Measurements from ENCODE around the gene ABHD17A. TPM values are rescaled to one million over a fixed set of nuclear protein-coding genes. Genes with fewer than 3 reads are reported as not detected.

The ABHD17A gene
- polyA plus RNA-seq, 3 donors from 2014 or later, result 652 to 783 (median 741) TPM

DNA sequence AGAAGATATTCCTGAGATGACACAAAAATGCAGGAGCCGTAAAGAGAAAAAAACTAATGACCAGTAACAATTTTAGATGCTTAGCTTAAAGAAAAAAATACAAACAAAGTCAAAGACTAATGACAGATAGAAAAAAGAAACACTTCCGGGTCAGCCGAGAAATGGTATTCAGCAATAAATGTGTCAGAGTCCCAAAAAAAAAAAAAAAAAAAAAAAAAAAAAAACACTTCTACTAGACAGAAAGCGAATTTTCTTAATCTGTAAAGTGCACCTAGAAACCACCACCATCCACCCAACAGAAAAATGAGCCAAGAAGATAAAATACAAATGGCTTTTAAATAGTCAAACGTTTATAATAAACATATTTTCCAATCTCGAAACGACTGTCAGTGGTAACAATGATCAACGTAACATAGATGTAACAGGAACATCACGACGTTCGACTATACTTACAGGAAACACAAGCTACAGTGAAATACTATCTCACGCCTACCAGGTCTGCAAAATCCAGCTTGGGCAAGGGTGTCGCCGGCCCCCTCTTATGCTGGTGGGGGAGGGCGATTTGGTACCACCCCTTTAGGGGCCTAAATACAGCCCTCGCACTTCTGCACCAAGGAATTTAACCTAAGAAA, 10.6 kb downstream of the ABHD17A start:
- Mint-ChIP-seq H3K4me1 (peaks cover 24 to 38% of the 10 kb centered on the region in 2 donors), H3K36me3 (peaks cover 0 to 2% (median 0%) of the 10 kb centered on the region in 3 donors), H3K9me3 (no peaks in the 10 kb centered on the region), H3K27ac (peak overlapping the region; percentile 97 to 100 (median 98)), H3K27me3 (ENCODE audit: low read depth in 3 of 3) (peaks cover 20 to 27% (median 25%) of the 10 kb centered on the region in 3 donors), H3K4me3 (peak overlapping the region; percentile 93 to 97 (median 96))
- DNase-seq, result peak; percentile 73 to 79 (median 78)

DNA sequence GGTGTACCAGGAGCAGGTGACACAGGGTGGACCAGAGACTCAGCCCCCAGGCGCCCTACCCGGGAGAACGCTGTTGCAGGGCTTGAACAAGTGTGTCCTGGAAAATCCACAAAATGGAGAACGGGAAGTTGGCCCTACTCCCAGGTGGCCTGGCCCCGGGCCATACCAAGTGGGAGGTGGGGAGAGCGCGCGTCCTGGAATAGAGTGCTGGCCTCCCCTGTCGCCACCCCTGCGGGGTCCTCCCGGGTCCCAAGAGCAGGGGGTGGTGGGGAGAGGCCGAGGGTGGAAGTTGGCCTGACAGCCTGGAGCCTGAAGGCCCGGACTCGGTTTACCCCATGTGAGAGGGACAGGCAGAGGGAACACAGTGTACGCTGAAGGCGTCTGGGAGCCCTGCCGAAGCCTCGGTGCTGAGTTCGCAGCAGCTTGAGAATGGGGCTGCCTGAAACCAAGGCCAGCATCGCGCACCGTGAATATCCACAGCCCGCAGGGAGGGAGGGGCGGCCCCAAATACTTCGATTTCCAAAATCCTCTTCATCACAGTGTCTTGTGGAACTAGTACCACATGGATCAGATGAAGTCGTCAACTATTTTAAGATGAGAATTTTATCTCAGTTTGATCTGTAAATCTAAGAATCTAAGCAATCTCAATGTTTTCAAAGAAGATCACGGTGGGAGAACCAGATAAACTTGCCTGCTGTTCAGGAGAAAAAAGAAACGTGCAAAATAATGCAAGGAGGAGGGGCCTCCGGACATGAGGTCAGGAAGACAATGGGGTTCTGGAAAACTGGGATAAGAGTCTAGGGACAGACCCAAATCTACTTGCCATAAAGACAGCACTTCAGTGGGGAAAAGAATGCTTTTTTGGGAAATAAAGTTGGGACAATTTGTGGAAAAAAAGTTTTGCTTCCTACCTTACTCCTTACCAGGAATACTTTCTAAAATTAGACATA, 11.5 kb downstream of the ABHD17A start:
- DNase-seq, result no peak
- Mint-ChIP-seq H3K27ac (peak overlapping the region; percentile 97 to 100 (median 98)), H3K36me3 (peaks cover 0 to 2% (median 0%) of the 10 kb centered on the region in 3 donors), H3K27me3 (ENCODE audit: low read depth in 3 of 3) (peaks cover 20 to 27% (median 25%) of the 10 kb centered on the region in 3 donors), H3K4me3 (peak overlapping the region; percentile 93 to 97 (median 96)), H3K9me3 (no peaks in the 10 kb centered on the region), H3K4me1 (peaks cover 28 to 40% of the 10 kb centered on the region in 2 donors)

GRCh38 chr19:1872807-1873523, 12.3 kb downstream of the ABHD17A start:
- H3K27me3 Mint-ChIP-seq (ENCODE audit: low read depth in 3 of 3), result peaks cover 20 to 25% (median 24%) of the 10 kb centered on the region in 3 donors
- peak overlapping the region in 5 of 6 donors; percentile 57 to 99 (median 97) for H3K27ac Mint-ChIP-seq
- no peaks in the 10 kb centered on the region for H3K9me3 Mint-ChIP-seq
- peak overlapping the region in 4 of 5 donors; percentile 14 to 38 (median 32) for H3K4me3 Mint-ChIP-seq
- peaks cover 0 to 2% (median 0%) of the 10 kb centered on the region in 3 donors for H3K36me3 Mint-ChIP-seq
- DNase-seq, result no peak
- peaks cover 32 to 43% of the 10 kb centered on the region in 2 donors for H3K4me1 Mint-ChIP-seq

DNA sequence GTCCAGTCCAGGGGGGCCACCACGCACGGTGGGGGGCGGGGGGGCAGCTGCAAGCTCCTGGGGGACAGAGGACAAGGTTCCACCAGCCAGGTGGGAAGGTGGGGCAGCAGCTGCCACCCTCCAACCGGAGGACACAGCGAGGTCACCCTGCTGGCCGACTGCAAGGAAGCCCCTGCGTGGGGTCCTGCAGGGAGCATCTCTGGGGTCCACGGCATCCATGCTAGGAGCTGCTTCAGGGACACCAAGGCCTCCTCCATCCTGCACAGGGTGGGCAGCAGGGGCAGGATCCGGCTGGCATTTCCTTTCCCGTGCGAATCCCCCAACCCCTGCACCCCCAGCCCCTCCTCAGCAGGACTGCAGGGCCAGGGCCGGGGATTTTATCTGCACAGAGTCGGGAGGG, 13.7 kb downstream of the ABHD17A start:
- Mint-ChIP-seq H3K36me3 (peaks cover 0 to 2% (median 0%) of the 10 kb centered on the region in 3 donors), H3K27ac (no peak overlapping the region), H3K27me3 (ENCODE audit: low read depth in 3 of 3) (peaks cover 22 to 25% (median 24%) of the 10 kb centered on the region in 3 donors), H3K4me3 (no peak overlapping the region), H3K9me3 (no peaks in the 10 kb centered on the region), H3K4me1 (peaks cover 37 to 46% of the 10 kb centered on the region in 2 donors)
- no peak for DNase-seq

- no peak for DNase-seq
- Mint-ChIP-seq H3K27ac (no peak overlapping the region), H3K4me1 (peaks cover 33 to 41% of the 10 kb centered on the region in 2 donors), H3K27me3 (ENCODE audit: low read depth in 3 of 3) (peaks cover 18 to 22% (median 19%) of the 10 kb centered on the region in 3 donors), H3K36me3 (peaks cover 0 to 2% (median 0%) of the 10 kb centered on the region in 3 donors), H3K4me3 (no peak overlapping the region), H3K9me3 (no peaks in the 10 kb centered on the region)
Observed at GRCh38 chr19:1871140-1871597, 14.1 kb downstream of the ABHD17A start.

DNA sequence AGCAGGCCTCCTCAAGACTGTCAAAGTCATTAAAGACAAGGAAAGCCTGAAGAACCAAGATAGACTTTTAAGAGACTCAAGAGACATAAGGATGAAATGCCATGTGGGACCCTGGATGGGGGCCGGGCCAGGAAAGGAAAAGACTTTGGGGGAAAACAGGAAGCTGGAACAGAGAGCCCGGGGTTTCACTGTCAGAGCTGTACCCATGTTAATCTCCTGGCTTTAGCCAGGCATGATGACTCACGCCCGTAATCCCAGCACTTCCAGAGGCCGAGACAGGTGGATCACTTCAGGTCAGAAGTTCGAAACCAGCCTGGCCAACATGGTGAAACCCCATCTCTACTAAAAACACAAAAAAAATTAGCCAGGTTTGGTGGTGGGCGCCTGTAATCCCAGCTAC, 16.3 kb downstream of the ABHD17A start:
- H3K27ac Mint-ChIP-seq, result peak overlapping the region in 2 of 6 donors; percentile 55 to 73
- H3K4me3 Mint-ChIP-seq, result peak overlapping the region in 2 of 5 donors; percentile 44 to 46
- H3K36me3 Mint-ChIP-seq, result peaks cover 0 to under 1% (median 0%) of the 10 kb centered on the region in 3 donors
- no peak for DNase-seq
- H3K27me3 Mint-ChIP-seq (ENCODE audit: low read depth in 3 of 3), result peaks cover 2 to 4% (median 3%) of the 10 kb centered on the region in 3 donors
- no peaks in the 10 kb centered on the region for H3K9me3 Mint-ChIP-seq
- H3K4me1 Mint-ChIP-seq, result peaks cover 17 to 34% of the 10 kb centered on the region in 2 donors

GRCh38 chr19:1867349-1867724, 18.0 kb downstream of the ABHD17A start:
- Mint-ChIP-seq H3K27me3 (ENCODE audit: low read depth in 3 of 3) (peaks cover 3 to 6% (median 5%) of the 10 kb centered on the region in 3 donors), H3K36me3 (no peaks in the 10 kb centered on the region), H3K9me3 (no peaks in the 10 kb centered on the region), H3K27ac (peak overlapping the region in 4 of 6 donors; percentile 13 to 67 (median 38)), H3K4me1 (peaks cover 16 to 26% of the 10 kb centered on the region in 2 donors), H3K4me3 (no peak overlapping the region)
- no peak for DNase-seq

GRCh38 chr19:1866693-1867348, 18.5 kb downstream of the ABHD17A start:
- Mint-ChIP-seq H3K4me1 (peaks cover 21 to 30% of the 10 kb centered on the region in 2 donors), H3K27me3 (ENCODE audit: low read depth in 3 of 3) (peaks cover 5 to 11% (median 9%) of the 10 kb centered on the region in 3 donors), H3K36me3 (no peaks in the 10 kb centered on the region), H3K9me3 (no peaks in the 10 kb centered on the region), H3K4me3 (peak overlapping the region in 1 of 5 donors; percentile 27), H3K27ac (peak overlapping the region in 5 of 6 donors; percentile 13 to 81 (median 67))
- no peak for DNase-seq

DNA sequence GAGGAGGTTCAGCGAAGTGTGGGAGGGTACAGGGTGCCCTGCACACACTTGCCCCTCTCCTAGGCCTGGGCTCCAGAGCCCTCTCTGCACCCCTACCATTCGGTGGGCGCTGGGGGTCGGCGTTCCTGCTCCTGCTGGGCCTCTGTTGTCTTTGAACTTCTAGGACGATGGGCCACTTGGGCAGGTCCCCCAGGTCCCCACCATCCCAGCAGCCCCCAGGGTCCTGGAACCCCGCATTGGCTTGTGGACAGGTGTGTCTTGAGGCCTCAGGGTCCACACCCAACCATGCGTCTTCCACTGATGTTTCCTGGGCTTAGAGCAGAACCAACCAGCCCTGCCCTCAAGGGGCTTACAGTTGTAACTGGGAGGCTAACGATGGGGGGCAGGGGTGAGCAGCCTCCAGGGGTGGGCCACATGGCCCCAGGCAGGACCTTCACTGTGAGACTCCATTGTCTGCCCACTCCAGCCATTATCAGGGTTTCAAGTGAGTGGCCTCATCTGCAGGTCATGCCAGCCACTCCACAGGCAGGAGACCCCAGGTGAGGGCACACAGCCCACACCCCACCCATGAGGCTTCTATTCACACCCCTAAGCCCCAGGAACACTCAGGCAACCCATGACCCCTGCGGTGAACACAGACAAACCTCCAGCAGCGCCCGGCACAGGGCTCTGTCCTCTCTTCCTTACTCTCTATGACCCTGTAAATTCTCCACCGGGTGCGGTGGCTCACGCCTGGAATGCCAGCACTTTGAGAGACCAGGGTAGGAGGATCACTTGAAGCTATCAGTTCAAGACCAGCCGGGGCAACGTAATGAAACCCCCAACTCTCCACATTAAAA, 19.9 kb downstream of the ABHD17A start:
- H3K27ac Mint-ChIP-seq, result peak overlapping the region; percentile 37 to 80 (median 62)
- H3K36me3 Mint-ChIP-seq, result no peaks in the 10 kb centered on the region
- DNase-seq, result no peak
- H3K4me1 Mint-ChIP-seq, result peaks cover 30 to 35% of the 10 kb centered on the region in 2 donors
- H3K4me3 Mint-ChIP-seq, result peak overlapping the region; percentile 32 to 66 (median 57)
- H3K9me3 Mint-ChIP-seq, result peaks cover 0 to 2% (median 0%) of the 10 kb centered on the region in 6 donors
- peaks cover 8 to 21% (median 9%) of the 10 kb centered on the region in 3 donors for H3K27me3 Mint-ChIP-seq (ENCODE audit: low read depth in 3 of 3)

GRCh38 chr19:1864480-1865171, 20.7 kb downstream of the ABHD17A start:
- Mint-ChIP-seq H3K4me1 (peaks cover 30 to 34% of the 10 kb centered on the region in 2 donors), H3K27me3 (ENCODE audit: low read depth in 3 of 3) (peaks cover 8 to 21% (median 9%) of the 10 kb centered on the region in 3 donors), H3K36me3 (no peaks in the 10 kb centered on the region)

DNA sequence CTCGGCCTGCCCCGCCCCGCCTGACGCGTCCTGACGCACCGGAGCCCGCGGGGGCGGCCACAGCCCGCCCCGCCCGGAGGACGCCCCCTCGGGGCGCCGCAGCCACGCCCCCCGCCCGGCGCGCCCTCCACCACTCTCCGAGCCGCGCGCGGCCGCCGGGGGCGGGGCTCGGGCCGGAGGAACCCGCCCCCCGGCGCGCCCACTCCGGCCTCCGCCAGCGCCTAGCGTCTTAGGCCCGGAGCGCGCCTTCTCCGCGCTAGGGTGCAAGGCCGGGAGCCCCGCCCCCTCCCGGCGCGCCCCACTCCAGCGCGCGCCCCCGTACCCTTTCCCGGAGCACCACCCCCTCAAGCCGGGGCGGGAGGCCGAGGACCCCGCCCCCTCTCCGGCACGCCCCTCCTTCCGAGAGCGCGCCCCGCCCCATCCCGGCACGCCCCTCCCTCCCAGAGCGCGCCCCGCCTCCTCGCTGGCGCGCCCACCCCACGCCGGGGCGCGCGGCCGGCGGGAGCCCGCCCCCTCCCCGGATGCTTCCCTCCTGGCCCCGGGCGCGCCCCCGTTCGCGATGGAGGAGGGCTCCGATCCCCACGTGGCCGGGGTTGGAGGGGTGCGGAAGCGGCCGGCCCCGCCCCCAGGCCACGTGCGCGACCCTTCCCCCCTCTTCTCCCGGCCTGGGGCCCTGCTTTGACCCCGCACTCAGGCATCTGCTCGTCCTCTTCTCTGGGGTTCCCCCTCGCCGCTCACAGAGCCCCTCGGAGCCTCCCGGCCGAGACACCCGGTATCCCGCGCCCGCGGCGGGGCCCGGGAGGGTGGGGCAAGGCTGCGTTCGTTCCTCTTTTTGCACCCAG, 21.4 kb downstream of the ABHD17A start:
- peak; percentile 90 to 94 (median 94) for DNase-seq
- Mint-ChIP-seq H3K4me1 (peaks cover 27 to 36% of the 10 kb centered on the region in 2 donors), H3K36me3 (no peaks in the 10 kb centered on the region), H3K27ac (peak overlapping the region in 3 of 6 donors; percentile 40 to 84 (median 42)), H3K27me3 (ENCODE audit: low read depth in 3 of 3) (peaks cover 8 to 23% (median 9%) of the 10 kb centered on the region in 3 donors), H3K4me3 (peak overlapping the region; percentile 62 to 78 (median 67)), H3K9me3 (peaks cover 0 to 2% (median 0%) of the 10 kb centered on the region in 6 donors)

More at GRCh38 chr19:1864480-1865171, 20.7 kb downstream of the ABHD17A start:
- H3K9me3 Mint-ChIP-seq, result peaks cover 0 to 2% (median 0%) of the 10 kb centered on the region in 6 donors
- peak overlapping the region; percentile 62 to 78 (median 67) for H3K4me3 Mint-ChIP-seq
- peak; percentile 70 to 74 (median 73) for DNase-seq
- H3K27ac Mint-ChIP-seq, result peak overlapping the region in 4 of 6 donors; percentile 29 to 84 (median 68)
